SIG-M5 treated with dmso at 0.1 percent for 504 hours (cell line): ENCODE results near the gene DCLRE1C.
"Not testable (repeated sequence)": the region's sequence is repeated elsewhere in the genome, so short reads cannot be mapped to it uniquely, and the experiment has no call there.

Experiments
- DNase-seq: peaks from one replicate; lab custom pipeline; 2025; ENCODE audit not compliant: unreplicated experiment; lab: John Stamatoyannopoulos, UW

DCLRE1C gene

GRCh38 chr10:14884082-14884481 is 69.8 kb downstream of the DCLRE1C start:
- DNase-seq: peak; percentile 18

- no peak for DNase-seq
These were observed 73.7 kb downstream of the DCLRE1C start for GRCh38 chr10:14880229-14880628.

- no peak for DNase-seq
These were observed 74.0 kb downstream of the DCLRE1C start for GRCh38 chr10:14879928-14880193.

GRCh38 chr10:14879124-14879927 is 74.6 kb downstream of the DCLRE1C start:
- DNase-seq: no peak

GRCh38 chr10:14878266-14879123 is 75.4 kb downstream of the DCLRE1C start, which contains the start of gene SUV39H2:
Gene SUV39H2 (plus strand): TSS chr10:14878866. CDS start chr10:14878889, 23 bp downstream.
- peak; percentile 87 for DNase-seq

GRCh38 chr10:14876764-14877163 is 77.1 kb downstream of the DCLRE1C start:
- DNase-seq: no peak

GRCh38 chr10:14875941-14876340 is 78.0 kb downstream of the DCLRE1C start:
- no peak for DNase-seq

GRCh38 chr10:14873090-14873760 is 80.7 kb downstream of the DCLRE1C start:
- no peak for DNase-seq

GRCh38 chr10:14864871-14865270 is 89.0 kb downstream of the DCLRE1C start:
- not testable (repeated sequence) for DNase-seq

GRCh38 chr10:14864466-14864865 is 89.4 kb downstream of the DCLRE1C start:
- not testable (repeated sequence) for DNase-seq

GRCh38 chr10:14860791-14861190 is 93.1 kb downstream of the DCLRE1C start:
- DNase-seq: no peak

- no peak for DNase-seq
These were observed 94.1 kb downstream of the DCLRE1C start for GRCh38 chr10:14859775-14860174.

GRCh38 chr10:14859043-14859442 is 94.9 kb downstream of the DCLRE1C start:
- DNase-seq: no peak

GRCh38 chr10:14858338-14858960 is 95.4 kb downstream of the DCLRE1C start:
- DNase-seq: no peak

GRCh38 chr10:14855453-14855852 is 98.4 kb downstream of the DCLRE1C start:
- DNase-seq: no peak

- no peak for DNase-seq
These were observed 101.7 kb downstream of the DCLRE1C start for GRCh38 chr10:14852236-14852635.
